ENCODE results near the gene GJA4.
"Not testable (repeated sequence)": the region's sequence is repeated elsewhere in the genome, so short reads cannot be mapped to it uniquely, and the experiment has no call there.

The GJA4 gene

GRCh38 chr1:34787461-34788420 lies 5.1 kb upstream of the GJA4 start:
- DNase-seq (ENCODE audit: insufficient read length, low spot score): no peak
- FAIRE-seq: no peak

GRCh38 chr1:34790985-34791384 lies 1.8 kb upstream of the GJA4 start:
- DNase-seq (ENCODE audit: insufficient read length, low spot score): no peak
- FAIRE-seq: no peak

GRCh38 chr1:34792424-34792823 lies 375 bp upstream of the GJA4 start:
- FAIRE-seq: no peak
- no peak for DNase-seq (ENCODE audit: insufficient read length, low spot score)

GRCh38 chr1:34794001-34794789 lies 1.4 kb downstream of the GJA4 start:
- no peak for FAIRE-seq
- no peak for DNase-seq (ENCODE audit: insufficient read length, low spot score)

GRCh38 chr1:34794790-34795180 lies 2.0 kb downstream of the GJA4 start:
- FAIRE-seq: no peak
- DNase-seq (ENCODE audit: insufficient read length, low spot score): no peak

- no peak for FAIRE-seq
- DNase-seq (ENCODE audit: insufficient read length, low spot score): no peak
Measured at GRCh38 chr1:34795916-34796315, 3.1 kb downstream of the GJA4 start.

GRCh38 chr1:34796990-34797389 lies 4.2 kb downstream of the GJA4 start:
- no peak for FAIRE-seq
- peak; percentile 40 for DNase-seq (ENCODE audit: insufficient read length, low spot score)

GRCh38 chr1:34800214-34800613 lies 7.4 kb downstream of the GJA4 start:
- FAIRE-seq (no peak), DNase-seq (ENCODE audit: insufficient read length, low spot score) (no peak)

GRCh38 chr1:34803770-34804169 lies 11.0 kb downstream of the GJA4 start:
- DNase-seq (ENCODE audit: insufficient read length, low spot score) (no peak), FAIRE-seq (no peak)

- no peak for DNase-seq (ENCODE audit: insufficient read length, low spot score)
- FAIRE-seq: no peak
Measured at GRCh38 chr1:34806396-34806795, 13.6 kb downstream of the GJA4 start.

- no peak for DNase-seq (ENCODE audit: insufficient read length, low spot score)
- no peak for FAIRE-seq
Measured at GRCh38 chr1:34808051-34808810, 15.4 kb downstream of the GJA4 start.

GRCh38 chr1:34810781-34811180 lies 18.0 kb downstream of the GJA4 start:
- DNase-seq (ENCODE audit: insufficient read length, low spot score); FAIRE-seq: not testable (repeated sequence)

- FAIRE-seq (no peak), DNase-seq (ENCODE audit: insufficient read length, low spot score) (no peak)
Measured at GRCh38 chr1:34816332-34816731, 23.5 kb downstream of the GJA4 start.

GRCh38 chr1:34816778-34817177 lies 24.0 kb downstream of the GJA4 start:
- no peak for FAIRE-seq
- DNase-seq (ENCODE audit: insufficient read length, low spot score): no peak

GRCh38 chr1:34818862-34819261 lies 26.1 kb downstream of the GJA4 start:
- not testable (repeated sequence) for DNase-seq (ENCODE audit: insufficient read length, low spot score); FAIRE-seq

- DNase-seq (ENCODE audit: insufficient read length, low spot score) (no peak), FAIRE-seq (no peak)
Measured at GRCh38 chr1:34822202-34822601, 29.4 kb downstream of the GJA4 start.

- FAIRE-seq (no peak), DNase-seq (ENCODE audit: insufficient read length, low spot score) (no peak)
Measured at GRCh38 chr1:34824817-34825454, 32.1 kb downstream of the GJA4 start.

- DNase-seq (ENCODE audit: insufficient read length, low spot score) (no peak), FAIRE-seq (no peak)
Measured at GRCh38 chr1:34825455-34826091, 32.8 kb downstream of the GJA4 start.

- DNase-seq (ENCODE audit: insufficient read length, low spot score) (no peak), FAIRE-seq (no peak)
Measured at GRCh38 chr1:34827341-34827941, 34.6 kb downstream of the GJA4 start.

- FAIRE-seq: no peak
- DNase-seq (ENCODE audit: insufficient read length, low spot score): no peak
Measured at GRCh38 chr1:34828611-34829010, 35.8 kb downstream of the GJA4 start.
